Skeletal muscle cell (primary cell): ENCODE measurements around the gene PTPRN2.
"Not testable (repeated sequence)": the region's sequence is repeated elsewhere in the genome, so short reads cannot be mapped to it uniquely, and the experiment has no call there.

Experiments
- DNase-seq: peaks from one replicate; pipeline ENCODE4 v3.0.0-alpha.2; 2010; ENCODE audit warnings: low read depth
- H3K4me3 ChIP-seq: 2 replicates; pipeline ENCODE4 v1.5.1; 2011; ENCODE audit warnings: low read depth, mild to moderate bottlenecking, control low read depth, low read length, moderate library complexity

The PTPRN2 gene

GRCh38 chr7:158062661-158063060 is 525.0 kb downstream of the PTPRN2 start:
- DNase-seq: no peak
- no peak overlapping the region for H3K4me3 ChIP-seq

- no peak overlapping the region for H3K4me3 ChIP-seq
- no peak for DNase-seq
These were observed 525.6 kb downstream of the PTPRN2 start for GRCh38 chr7:158061884-158062656.

GRCh38 chr7:158061026-158061630 is 526.5 kb downstream of the PTPRN2 start:
- H3K4me3 ChIP-seq: no peak overlapping the region

GRCh38 chr7:158060216-158060615 is 527.4 kb downstream of the PTPRN2 start:
- DNase-seq: no peak
- no peak overlapping the region for H3K4me3 ChIP-seq

More at GRCh38 chr7:158061026-158061630, 526.5 kb downstream of the PTPRN2 start:
- no peak for DNase-seq

DNA sequence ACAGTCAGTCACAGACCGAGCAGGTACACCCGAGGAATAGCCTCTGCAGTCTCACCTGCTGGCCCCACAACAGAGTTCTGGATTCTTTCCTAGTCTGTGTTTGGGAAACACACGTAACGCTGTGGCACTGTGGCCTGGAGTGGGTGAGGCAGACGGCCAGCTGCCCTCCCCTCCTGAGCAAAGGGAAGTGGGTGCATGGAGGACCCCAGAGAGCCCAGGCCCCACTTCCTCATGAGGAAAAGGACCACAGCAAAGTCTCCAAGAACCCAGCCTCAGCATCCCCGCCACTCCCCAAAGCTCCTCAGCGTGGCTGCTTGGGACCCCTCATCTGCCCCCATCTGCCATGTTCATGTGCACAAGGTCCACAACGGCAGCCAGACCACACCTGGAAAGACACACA is 530.2 kb downstream of the PTPRN2 start:
- no peak for DNase-seq

DNA sequence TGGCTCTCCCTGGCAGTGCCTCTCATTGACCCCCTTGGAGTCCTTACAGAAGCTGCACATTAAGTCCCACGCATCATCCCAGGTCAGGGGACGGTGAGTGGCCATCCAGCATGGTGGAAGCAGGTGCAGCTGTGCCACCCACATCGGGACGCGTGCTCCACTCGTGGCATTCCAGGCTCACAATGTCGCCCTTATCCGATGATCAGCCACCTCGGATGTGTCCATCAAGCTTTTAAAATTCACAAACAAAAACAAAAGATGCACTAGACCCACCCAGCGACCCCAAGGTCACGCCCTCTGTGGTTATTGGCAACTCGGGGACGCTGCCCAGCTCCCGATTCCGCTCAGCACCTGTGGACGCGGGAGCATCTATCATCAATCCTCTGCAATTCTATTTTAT is 530.9 kb downstream of the PTPRN2 start:
- no peak overlapping the region for H3K4me3 ChIP-seq
- no peak for DNase-seq

More for the DNA sequence above, 530.2 kb downstream of the PTPRN2 start:
- no peak overlapping the region for H3K4me3 ChIP-seq

GRCh38 chr7:158055726-158056510 is 531.7 kb downstream of the PTPRN2 start:
- no peak for DNase-seq
- no peak overlapping the region for H3K4me3 ChIP-seq

DNA sequence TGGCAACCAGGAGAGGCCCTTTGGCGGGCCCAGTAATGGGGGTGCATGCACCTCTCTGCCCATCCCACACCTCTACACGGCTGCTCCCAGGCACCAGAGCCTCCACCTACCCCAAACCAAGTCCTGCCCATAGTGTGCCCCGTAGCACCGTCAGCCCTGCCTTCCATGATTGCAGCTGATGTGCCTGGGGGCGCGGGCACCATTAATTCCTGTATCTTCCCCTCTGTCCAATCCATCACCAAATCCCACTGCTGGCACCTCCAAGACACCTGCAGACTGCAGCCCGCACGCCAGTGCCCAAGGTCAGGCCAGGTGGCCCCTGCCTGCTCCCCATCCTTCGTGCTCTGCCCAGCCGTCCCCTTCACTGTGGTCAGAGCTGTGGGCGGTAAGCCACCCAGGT is 533.0 kb downstream of the PTPRN2 start:
- DNase-seq: no peak
- H3K4me3 ChIP-seq: no peak overlapping the region

DNA sequence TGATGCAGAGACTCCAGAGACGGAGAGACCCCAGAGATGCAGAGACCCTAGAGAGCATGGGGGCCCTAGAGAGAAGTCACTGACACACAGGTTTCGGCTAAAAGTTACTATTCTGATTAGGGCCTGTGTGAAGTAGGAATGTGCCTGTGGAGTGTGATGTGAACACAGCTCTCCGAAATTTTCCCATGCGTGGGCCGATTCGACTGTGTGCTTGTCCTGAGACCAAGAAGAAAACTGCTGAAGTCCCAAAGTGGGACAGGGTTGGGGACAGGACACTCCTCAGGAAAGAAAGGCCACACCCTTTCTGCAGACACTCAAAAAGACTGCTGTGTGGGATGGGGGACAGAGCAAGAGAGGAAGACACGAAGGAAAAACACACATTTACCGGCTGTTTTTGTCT is 533.5 kb downstream of the PTPRN2 start:
- H3K4me3 ChIP-seq: no peak overlapping the region
- no peak for DNase-seq

- no peak overlapping the region for H3K4me3 ChIP-seq
- DNase-seq: no peak
These were observed 534.3 kb downstream of the PTPRN2 start for GRCh38 chr7:158053183-158053915.

DNA sequence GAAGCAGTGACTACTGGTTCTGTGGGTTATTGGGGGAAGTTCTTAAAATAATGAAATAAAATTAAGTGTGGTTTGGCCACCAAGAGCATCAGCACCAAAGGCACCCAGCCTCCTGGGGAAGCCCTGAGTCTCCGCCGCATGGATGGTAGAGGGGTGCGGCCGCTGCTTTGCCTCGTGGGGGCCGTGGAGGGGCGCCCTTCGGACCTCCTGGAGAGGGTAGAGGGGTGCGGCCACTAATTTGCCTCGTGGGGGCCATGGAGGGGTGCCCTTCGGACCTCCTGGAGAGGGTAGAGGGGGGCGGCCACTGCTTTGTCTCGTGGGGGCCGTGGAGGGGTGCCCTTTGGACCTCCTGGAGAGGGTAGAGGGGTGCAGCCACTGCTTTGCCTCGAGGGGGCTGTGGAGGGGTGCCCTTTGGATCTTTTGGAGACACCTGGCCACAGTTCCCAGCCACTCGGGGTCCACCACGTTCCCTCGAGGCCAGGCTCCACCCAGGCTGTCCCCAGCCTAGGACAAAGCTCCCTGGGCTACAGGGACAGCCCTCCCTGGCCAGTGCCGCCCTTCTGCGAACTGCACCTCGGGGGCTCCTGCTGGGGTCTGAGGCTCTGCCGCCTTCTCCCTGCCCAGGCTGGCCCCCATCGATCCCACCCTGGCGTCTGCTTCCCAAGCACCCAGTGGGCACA is 535.1 kb downstream of the PTPRN2 start:
- DNase-seq: no peak
- H3K4me3 ChIP-seq: no peak overlapping the region

GRCh38 chr7:158051776-158052175 is 535.8 kb downstream of the PTPRN2 start:
- no peak for DNase-seq
- H3K4me3 ChIP-seq: no peak overlapping the region

- no peak overlapping the region for H3K4me3 ChIP-seq
- no peak for DNase-seq
These were observed 536.5 kb downstream of the PTPRN2 start for GRCh38 chr7:158050978-158051651.

- no peak overlapping the region for H3K4me3 ChIP-seq
- no peak for DNase-seq
These were observed 537.1 kb downstream of the PTPRN2 start for GRCh38 chr7:158050441-158050977.

GRCh38 chr7:158049271-158049670 is 538.4 kb downstream of the PTPRN2 start:
- H3K4me3 ChIP-seq: no peak overlapping the region
- no peak for DNase-seq

DNA sequence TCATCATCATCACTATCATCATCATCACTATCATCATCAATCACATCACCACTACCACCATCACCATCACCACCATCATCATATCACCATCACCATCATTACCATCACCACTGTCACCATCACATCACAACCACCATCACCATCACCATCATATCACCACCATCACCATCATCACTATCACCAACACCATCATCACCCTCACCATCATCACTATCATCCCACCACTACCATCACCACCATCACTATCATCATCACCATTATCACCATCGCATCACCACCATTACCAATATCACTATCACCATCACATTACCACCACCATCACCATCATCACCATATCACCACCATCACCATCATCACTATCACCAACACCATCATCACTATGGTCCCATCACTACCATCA is 539.1 kb downstream of the PTPRN2 start:
- DNase-seq: no peak
- no peak overlapping the region for H3K4me3 ChIP-seq

- no peak overlapping the region for H3K4me3 ChIP-seq
- no peak for DNase-seq
These were observed 540.1 kb downstream of the PTPRN2 start for GRCh38 chr7:158047391-158048059.

- DNase-seq, H3K4me3 ChIP-seq: not testable (repeated sequence)
These were observed 541.4 kb downstream of the PTPRN2 start for GRCh38 chr7:158046246-158046645.
